Ishikawa (cell line): ENCODE results near the gene F10.

ENCODE experiments used
- CEBPB ChIP-seq: IDR thresholded peaks from 2 replicates; pipeline ENCODE4 v1.6.1; 2012
- CREB1 ChIP-seq: IDR thresholded peaks from 2 replicates; pipeline ENCODE4 v1.6.1; 2012; ENCODE audit warnings: low read depth
- EGR1 ChIP-seq: IDR thresholded peaks from 2 replicates; pipeline ENCODE4 v1.6.1; 2012
- EP300 ChIP-seq: IDR thresholded peaks from 2 replicates; pipeline ENCODE4 v1.6.1; 2012; ENCODE audit warnings: borderline replicate concordance
- FOXM1 ChIP-seq: IDR thresholded peaks from 2 replicates; pipeline ENCODE4 v1.6.1; 2012; ENCODE audit warnings: low read depth, borderline replicate concordance
- MAX ChIP-seq: IDR thresholded peaks from 2 replicates; pipeline ENCODE4 v1.6.1; 2012
- NFIC ChIP-seq: IDR thresholded peaks from 2 replicates; pipeline ENCODE4 v1.6.1; 2012
- RAD21 ChIP-seq: IDR thresholded peaks from 2 replicates; pipeline ENCODE4 v1.6.1; 2012; ENCODE audit warnings: low read depth
- TAF1 ChIP-seq: IDR thresholded peaks from 2 replicates; pipeline ENCODE4 v1.6.1; 2012; ENCODE audit warnings: low read depth, mild to moderate bottlenecking
- TCF12 ChIP-seq: IDR thresholded peaks from 2 replicates; pipeline ENCODE4 v1.6.1; 2012; ENCODE audit warnings: low read depth
- TEAD4 ChIP-seq: IDR thresholded peaks from 2 replicates; pipeline ENCODE4 v1.6.1; 2012
- USF1 ChIP-seq: IDR thresholded peaks from 2 replicates; pipeline ENCODE4 v1.6.1; 2012
- YY1 ChIP-seq: IDR thresholded peaks from 2 replicates; pipeline ENCODE4 v1.6.1; 2012; ENCODE audit warnings: low read depth
- ZBTB7A ChIP-seq: IDR thresholded peaks from 2 replicates; pipeline ENCODE4 v1.6.1; 2012; ENCODE audit warnings: low read depth
- TF ChIP-seq, protein P1 (sequence below): IDR thresholded peaks from 2 replicates; pipeline ENCODE4 v1.6.1; 2012; ENCODE audit warnings: low read depth, mild to moderate bottlenecking

Gene F10

DNA sequence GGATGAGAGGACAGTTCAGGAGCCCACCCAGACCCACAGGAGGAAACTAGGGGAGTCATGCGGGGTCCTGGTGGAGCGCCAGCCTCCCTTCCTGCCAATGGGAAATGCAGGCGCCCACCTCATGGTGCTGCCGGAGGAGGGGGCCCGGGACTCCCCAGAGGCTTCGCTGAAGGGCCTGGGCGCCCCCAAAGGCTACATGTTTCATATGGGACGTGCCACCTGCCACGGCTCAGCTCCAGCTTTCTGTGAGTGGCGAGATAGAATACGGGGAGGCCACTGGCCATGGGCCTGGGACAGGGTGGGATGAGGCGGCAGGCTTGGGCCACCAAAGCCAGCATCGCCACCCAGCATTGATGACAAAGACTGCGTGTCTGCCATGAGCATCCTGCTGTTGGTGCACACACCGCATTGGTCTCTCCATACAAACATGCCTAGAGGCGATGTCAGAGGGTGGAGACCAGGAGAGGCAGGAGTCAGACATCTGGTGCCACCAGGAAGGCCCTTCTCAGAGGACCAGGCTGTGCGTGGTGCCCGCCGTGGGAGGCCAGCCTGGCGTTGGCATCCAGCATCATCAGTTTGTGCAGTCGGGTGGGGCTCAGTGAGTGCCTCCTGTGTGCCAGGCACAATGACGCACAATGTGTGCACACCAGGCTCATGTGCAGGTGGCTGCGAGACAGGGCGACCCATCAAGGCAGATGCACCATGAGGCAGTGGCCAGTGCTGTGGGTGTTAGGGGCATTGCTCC, 1.2 kb upstream of the F10 start:
- TF ChIP-seq EP300 (no peak), CREB1 (no peak), NFIC (no peak), ZBTB7A (no peak), USF1 (no peak), CEBPB (no peak), TCF12 (no peak), RAD21 (no peak), EGR1 (no peak), YY1 (no peak)
- TF ChIP-seq, protein P1, sequence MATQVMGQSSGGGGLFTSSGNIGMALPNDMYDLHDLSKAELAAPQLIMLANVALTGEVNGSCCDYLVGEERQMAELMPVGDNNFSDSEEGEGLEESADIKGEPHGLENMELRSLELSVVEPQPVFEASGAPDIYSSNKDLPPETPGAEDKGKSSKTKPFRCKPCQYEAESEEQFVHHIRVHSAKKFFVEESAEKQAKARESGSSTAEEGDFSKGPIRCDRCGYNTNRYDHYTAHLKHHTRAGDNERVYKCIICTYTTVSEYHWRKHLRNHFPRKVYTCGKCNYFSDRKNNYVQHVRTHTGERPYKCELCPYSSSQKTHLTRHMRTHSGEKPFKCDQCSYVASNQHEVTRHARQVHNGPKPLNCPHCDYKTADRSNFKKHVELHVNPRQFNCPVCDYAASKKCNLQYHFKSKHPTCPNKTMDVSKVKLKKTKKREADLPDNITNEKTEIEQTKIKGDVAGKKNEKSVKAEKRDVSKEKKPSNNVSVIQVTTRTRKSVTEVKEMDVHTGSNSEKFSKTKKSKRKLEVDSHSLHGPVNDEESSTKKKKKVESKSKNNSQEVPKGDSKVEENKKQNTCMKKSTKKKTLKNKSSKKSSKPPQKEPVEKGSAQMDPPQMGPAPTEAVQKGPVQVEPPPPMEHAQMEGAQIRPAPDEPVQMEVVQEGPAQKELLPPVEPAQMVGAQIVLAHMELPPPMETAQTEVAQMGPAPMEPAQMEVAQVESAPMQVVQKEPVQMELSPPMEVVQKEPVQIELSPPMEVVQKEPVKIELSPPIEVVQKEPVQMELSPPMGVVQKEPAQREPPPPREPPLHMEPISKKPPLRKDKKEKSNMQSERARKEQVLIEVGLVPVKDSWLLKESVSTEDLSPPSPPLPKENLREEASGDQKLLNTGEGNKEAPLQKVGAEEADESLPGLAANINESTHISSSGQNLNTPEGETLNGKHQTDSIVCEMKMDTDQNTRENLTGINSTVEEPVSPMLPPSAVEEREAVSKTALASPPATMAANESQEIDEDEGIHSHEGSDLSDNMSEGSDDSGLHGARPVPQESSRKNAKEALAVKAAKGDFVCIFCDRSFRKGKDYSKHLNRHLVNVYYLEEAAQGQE: no peak

- TF ChIP-seq CREB1: no peak
- no peak for TF ChIP-seq CEBPB
- no peak for TF ChIP-seq TCF12
- no peak for TF ChIP-seq MAX
- no peak for TF ChIP-seq NFIC
- TF ChIP-seq RAD21: no peak
- TF ChIP-seq EP300: no peak
- no peak for TF ChIP-seq FOXM1
- TF ChIP-seq, protein P1: no peak
- no peak for TF ChIP-seq USF1
- TF ChIP-seq YY1: no peak
- TF ChIP-seq TAF1: no peak
These were observed 599 bp upstream of the F10 start for GRCh38 chr13:113121928-113122471.

DNA sequence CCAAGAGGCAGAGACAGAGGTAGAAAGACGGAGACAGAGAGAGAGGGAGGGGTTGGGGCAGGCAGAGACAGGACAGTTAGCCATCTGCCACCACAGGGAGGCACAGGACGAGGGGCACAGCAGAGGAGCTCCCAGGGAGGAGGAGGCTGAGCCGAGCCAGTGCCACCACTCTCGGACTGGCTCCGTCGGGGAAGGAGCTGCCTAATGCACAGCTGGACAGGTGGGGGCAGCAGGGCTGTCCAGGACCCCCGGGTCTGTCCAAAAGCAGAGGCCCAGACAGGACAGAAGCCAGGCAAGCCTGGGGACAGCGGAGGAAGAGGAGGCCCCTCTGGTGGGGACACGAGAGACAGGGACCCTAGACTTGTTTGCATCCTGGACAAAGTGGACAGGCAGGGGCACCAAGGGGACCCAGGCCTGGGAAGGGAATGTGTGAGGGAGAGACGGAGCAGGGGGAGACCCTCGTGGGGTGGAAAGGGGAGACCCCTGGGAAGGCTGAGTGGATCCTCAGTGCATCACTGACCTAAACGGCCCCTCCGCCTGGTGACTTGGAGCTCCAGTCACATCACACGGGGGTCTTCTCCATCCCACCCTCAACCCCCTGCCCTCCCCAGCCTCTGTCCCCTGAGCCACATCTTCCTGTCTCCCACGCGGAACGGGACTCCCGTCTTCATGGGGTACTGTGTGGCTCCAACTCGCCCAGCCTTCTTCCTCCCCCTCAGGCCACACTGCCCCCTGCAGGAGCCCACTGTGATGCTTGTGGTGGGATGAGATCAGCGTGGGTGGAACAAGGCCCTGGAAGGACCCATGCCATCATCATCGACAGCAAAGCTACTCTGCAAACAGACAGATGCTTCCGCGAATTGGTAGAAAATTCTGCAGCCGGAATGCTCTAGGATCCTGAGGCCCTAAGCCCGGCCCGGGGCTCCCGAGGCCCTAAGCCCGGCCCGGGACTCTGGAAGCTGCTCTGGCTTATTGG, 915 bp downstream of the F10 start:
- TF ChIP-seq TAF1 (no peak), RAD21 (peak; percentile 54)

DNA sequence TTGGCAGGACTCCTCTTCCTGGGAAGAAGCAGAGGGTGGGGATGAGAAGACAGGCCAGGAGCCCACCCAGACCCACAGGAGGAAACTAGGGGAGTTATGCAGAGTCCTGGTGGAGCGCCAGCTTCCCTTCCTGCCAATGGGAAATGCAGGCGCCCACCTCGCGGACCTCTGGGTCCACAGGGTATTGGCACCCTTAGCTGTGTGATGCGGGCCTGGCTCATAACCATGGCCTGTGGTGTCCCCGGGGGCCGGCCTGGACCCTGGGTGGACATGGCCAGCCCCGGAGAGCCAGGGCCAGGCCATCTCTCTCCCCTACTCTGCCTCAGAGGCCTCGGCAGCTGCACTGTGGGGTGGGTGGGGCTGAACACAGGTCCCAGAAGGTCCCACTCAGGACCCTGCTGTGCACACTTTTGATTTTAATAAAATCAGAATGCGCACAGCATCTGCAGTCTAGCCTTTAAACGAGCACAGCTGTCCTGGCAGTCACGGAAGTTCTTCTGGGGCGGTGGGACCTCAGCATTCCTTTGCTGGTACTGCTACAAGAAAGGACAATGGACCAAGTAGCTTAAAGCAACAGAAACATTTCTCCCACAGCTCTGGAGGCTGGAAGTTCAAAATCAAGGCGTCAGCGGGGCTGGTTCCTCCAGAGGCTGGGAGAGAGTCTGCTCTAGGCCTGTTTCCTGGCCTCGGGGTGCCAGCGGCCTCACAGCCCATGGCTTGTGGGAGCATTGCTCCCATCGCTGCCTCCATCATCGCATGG, 1.8 kb downstream of the F10 start:
- TF ChIP-seq NFIC (no peak), FOXM1 (no peak), TEAD4 (no peak), CEBPB (no peak), USF1 (no peak)
